ENCODE measurements around the gene ADORA1. TPM values are rescaled to one million over a fixed set of nuclear protein-coding genes. Genes with fewer than 3 reads are reported as not detected.
A peak's percentile ranks its signal among the peaks of the same experiment; 100 is the strongest.

Gene ADORA1
- total RNA-seq, 1 experiment from 2014 or later, result not detected

- DNase-seq (ENCODE audit: low read depth in 1 of 2, low spot score in 2 of 2), result no peak
- no peaks in the 10 kb centered on the region for H3K4me1 ChIP-seq (replicated peaks)
- peaks cover 9% of the 10 kb centered on the region; the same call in 1 of the 2 replicates for H3K27me3 ChIP-seq (replicated peaks)
- H3K27ac ChIP-seq, result no peak overlapping the region
- H3K36me3 ChIP-seq, result no peaks in the 10 kb centered on the region
- no peak overlapping the region for H3K4me3 ChIP-seq
- no peaks in the 10 kb centered on the region for H3K9me3 ChIP-seq (replicated peaks)
Observed at GRCh38 chr1:203215573-203215972, 88.0 kb downstream of the ADORA1 start.

GRCh38 chr1:203216274-203217138, 89.0 kb downstream of the ADORA1 start:
- no peaks in the 10 kb centered on the region for H3K9me3 ChIP-seq (replicated peaks)
- no peaks in the 10 kb centered on the region for H3K36me3 ChIP-seq
- H3K27ac ChIP-seq, result no peak overlapping the region
- no peaks in the 10 kb centered on the region for H3K4me1 ChIP-seq (replicated peaks)
- H3K4me3 ChIP-seq, result no peak overlapping the region
- peak; percentile 22 to 44 for DNase-seq (ENCODE audit: low read depth in 1 of 2, low spot score in 2 of 2)
- H3K27me3 ChIP-seq (replicated peaks), result peaks cover 17% of the 10 kb centered on the region; the same call in 1 of the 2 replicates

Other genes with a start within 250 kb of the ADORA1 start
- 5.2 and 5.5 TPM in 2 replicates for gene RABIF, start 238.6 kb upstream of the ADORA1 start, total RNA-seq (2014; rRNA removed; shearing (Covaris generic))
- 21.6 and 28.9 TPM in 2 replicates for gene KLHL12, start 200.5 kb upstream of the ADORA1 start, total RNA-seq (2014; rRNA removed; shearing (Covaris generic))
- gene ADIPOR1, start 169.4 kb upstream of the ADORA1 start, total RNA-seq (2014; rRNA removed; shearing (Covaris generic)), result 126 and 129 TPM in 2 replicates
- 25.6 and 33.2 TPM in 2 replicates for gene CYB5R1, start 160.5 kb upstream of the ADORA1 start, total RNA-seq (2014; rRNA removed; shearing (Covaris generic))
- gene TMEM183A, start 120.4 kb upstream of the ADORA1 start, total RNA-seq (2014; rRNA removed; shearing (Covaris generic)), result 88.4 and 109 TPM in 2 replicates
- not detected in 2 replicates for gene PPFIA4, start 101.2 kb upstream of the ADORA1 start, total RNA-seq (2014; rRNA removed; shearing (Covaris generic))
- not detected in 2 replicates for gene MYOG, start 41.7 kb upstream of the ADORA1 start, total RNA-seq (2014; rRNA removed; shearing (Covaris generic))
- not detected in 2 replicates for gene MYBPH, start 48.1 kb downstream of the ADORA1 start, total RNA-seq (2014; rRNA removed; shearing (Covaris generic))
- gene CHI3L1, start 59.0 kb downstream of the ADORA1 start, total RNA-seq (2014; rRNA removed; shearing (Covaris generic)), result not detected in 2 replicates
- not detected in 2 replicates for gene CHIT1, start 101.9 kb downstream of the ADORA1 start, total RNA-seq (2014; rRNA removed; shearing (Covaris generic))
- gene BTG2, start 177.8 kb downstream of the ADORA1 start, total RNA-seq (2014; rRNA removed; shearing (Covaris generic)), result 4.0 and 6.6 TPM in 2 replicates
- gene FMOD, start 223.4 kb downstream of the ADORA1 start, total RNA-seq (2014; rRNA removed; shearing (Covaris generic)), result 0.66 and 0.87 TPM in 2 replicates

Measured in SJSA1 (cell line).